ENCODE data around the gene ST8SIA6.

DNA sequence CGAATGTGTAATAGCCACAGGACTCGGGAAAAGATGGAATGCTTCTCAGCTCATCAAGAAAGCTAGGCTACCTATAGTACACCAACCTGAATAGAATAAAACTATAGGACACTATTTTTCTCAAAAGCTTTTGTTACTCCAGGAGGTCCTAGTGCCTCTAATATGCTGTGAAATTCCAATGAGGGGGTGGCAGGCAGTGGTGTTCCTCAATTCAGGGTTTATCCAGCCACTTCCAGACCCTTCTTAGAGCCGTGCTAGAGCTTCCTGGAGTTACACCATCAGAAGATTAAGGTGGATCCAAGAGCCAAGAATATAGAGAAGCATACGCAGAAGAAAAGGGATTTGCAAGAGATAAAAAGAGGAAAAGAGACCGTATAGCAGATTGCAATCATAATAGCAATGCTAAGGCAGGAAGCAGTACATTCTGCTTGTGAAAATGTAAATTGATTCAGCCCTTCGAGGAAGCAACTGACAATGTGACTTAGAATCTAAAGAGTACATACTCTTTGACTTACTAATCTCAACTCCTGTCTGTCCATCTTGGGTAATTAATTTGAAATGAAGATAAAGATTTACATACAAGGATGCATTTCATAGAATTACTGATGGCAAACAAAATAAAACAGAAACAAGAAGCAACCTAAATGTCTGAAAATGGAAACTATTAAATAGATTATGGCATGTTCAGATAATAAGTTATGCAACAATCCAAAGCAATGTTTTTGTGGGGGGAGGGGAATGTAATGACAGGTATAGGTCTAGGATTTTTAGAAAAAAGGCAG lies 2.1 kb downstream of the ST8SIA6 start:
- TF ChIP-seq TCF12 (IDR thresholded peaks at IDR 0.05; ENCODE audit: low read depth) (no peak), EP300 (IDR thresholded peaks at IDR 0.05; ENCODE audit: borderline replicate concordance) (no peak), RAD21 (IDR thresholded peaks at IDR 0.05; ENCODE audit: low read depth) (no peak), REST (IDR thresholded peaks at IDR 0.05; ENCODE audit: low read depth) (no peak), MAX (IDR thresholded peaks at IDR 0.05) (no peak), TEAD4 (IDR thresholded peaks at IDR 0.05) (no peak), TAF1 (IDR thresholded peaks at IDR 0.05; ENCODE audit: low read depth) (no peak), CEBPB (IDR thresholded peaks at IDR 0.05) (no peak)
